ENCODE data around the gene SNHG17.
"Not testable (repeated sequence)": the region's sequence is repeated elsewhere in the genome, so short reads cannot be mapped to it uniquely, and the experiment has no call there.

Gene SNHG17

GRCh38 chr20:38402816-38403215 lies 32.3 kb downstream of the SNHG17 start:
- H3K9me3 ChIP-seq (ENCODE audit: control insufficient read depth, low read length): no peaks in the 10 kb centered on the region
- WGBS, 2 experiments: 95 to 96% methylated on average over 8 of the region's 8 CpGs
- H3K4me1 ChIP-seq (ENCODE audit: control insufficient read depth, insufficient read depth, low read length): no peaks in the 10 kb centered on the region
- no peaks in the 10 kb centered on the region for H3K36me3 ChIP-seq (ENCODE audit: control insufficient read depth, insufficient read depth, low read length)
- H3K4me3 ChIP-seq (ENCODE audit: insufficient read depth, low read depth, low read length): no peak overlapping the region
- no peaks in the 10 kb centered on the region for H3K27me3 ChIP-seq (ENCODE audit: control insufficient read depth, insufficient read depth, low read length, poor library complexity, severe bottlenecking)
- no peak overlapping the region for H3K27ac ChIP-seq (ENCODE audit: insufficient read depth, low read depth, low read length, poor library complexity, severe bottlenecking)

- H3K4me1 ChIP-seq (ENCODE audit: control insufficient read depth, insufficient read depth, low read length): no peaks in the 10 kb centered on the region
- H3K36me3 ChIP-seq (ENCODE audit: control insufficient read depth, insufficient read depth, low read length): no peaks in the 10 kb centered on the region
- WGBS, 2 experiments: 94% methylated on average over 5 of the region's 5 CpGs
Measured at GRCh38 chr20:38402089-38402488, 33.0 kb downstream of the SNHG17 start.

GRCh38 chr20:38395751-38396395 lies 39.3 kb downstream of the SNHG17 start:
- H3K27ac ChIP-seq (ENCODE audit: insufficient read depth, low read depth, low read length, poor library complexity, severe bottlenecking); H3K27me3 ChIP-seq (ENCODE audit: control insufficient read depth, insufficient read depth, low read length, poor library complexity, severe bottlenecking); H3K4me3 ChIP-seq (ENCODE audit: insufficient read depth, low read depth, low read length); H3K36me3 ChIP-seq (ENCODE audit: control insufficient read depth, insufficient read depth, low read length); H3K4me1 ChIP-seq (ENCODE audit: control insufficient read depth, insufficient read depth, low read length); H3K9me3 ChIP-seq (ENCODE audit: control insufficient read depth, low read length): not testable (repeated sequence)
- 93% methylated on average over 2 of the region's 2 CpGs for WGBS, 2 experiments

More at GRCh38 chr20:38402089-38402488, 33.0 kb downstream of the SNHG17 start:
- Histone ChIP-seq H3K9me3 (ENCODE audit: control insufficient read depth, low read length) (no peaks in the 10 kb centered on the region), H3K27me3 (ENCODE audit: control insufficient read depth, insufficient read depth, low read length, poor library complexity, severe bottlenecking) (no peaks in the 10 kb centered on the region), H3K4me3 (ENCODE audit: insufficient read depth, low read depth, low read length) (no peak overlapping the region), H3K27ac (ENCODE audit: insufficient read depth, low read depth, low read length, poor library complexity, severe bottlenecking) (no peak overlapping the region)

- Histone ChIP-seq H3K36me3 (ENCODE audit: control insufficient read depth, insufficient read depth, low read length) (no peaks in the 10 kb centered on the region), H3K4me3 (ENCODE audit: insufficient read depth, low read depth, low read length) (no peak overlapping the region), H3K9me3 (ENCODE audit: control insufficient read depth, low read length) (no peaks in the 10 kb centered on the region), H3K4me1 (ENCODE audit: control insufficient read depth, insufficient read depth, low read length) (no peaks in the 10 kb centered on the region), H3K27me3 (ENCODE audit: control insufficient read depth, insufficient read depth, low read length, poor library complexity, severe bottlenecking) (no peaks in the 10 kb centered on the region), H3K27ac (ENCODE audit: insufficient read depth, low read depth, low read length, poor library complexity, severe bottlenecking) (no peak overlapping the region)
- 89 to 97% methylated on average over 2 of the region's 2 CpGs for WGBS, 2 experiments
Measured at GRCh38 chr20:38395165-38395564, 40.0 kb downstream of the SNHG17 start.

GRCh38 chr20:38393259-38393658 lies 41.9 kb downstream of the SNHG17 start:
- H3K9me3 ChIP-seq (ENCODE audit: control insufficient read depth, low read length): no peaks in the 10 kb centered on the region
- H3K36me3 ChIP-seq (ENCODE audit: control insufficient read depth, insufficient read depth, low read length): no peaks in the 10 kb centered on the region
- H3K27me3 ChIP-seq (ENCODE audit: control insufficient read depth, insufficient read depth, low read length, poor library complexity, severe bottlenecking): no peaks in the 10 kb centered on the region
- no peak overlapping the region for H3K27ac ChIP-seq (ENCODE audit: insufficient read depth, low read depth, low read length, poor library complexity, severe bottlenecking)
- no peaks in the 10 kb centered on the region for H3K4me1 ChIP-seq (ENCODE audit: control insufficient read depth, insufficient read depth, low read length)
- no peak overlapping the region for H3K4me3 ChIP-seq (ENCODE audit: insufficient read depth, low read depth, low read length)
- 90 to 95% methylated on average over 5 of the region's 5 CpGs for WGBS, 2 experiments

GRCh38 chr20:38392356-38392755 lies 42.8 kb downstream of the SNHG17 start:
- 89 to 92% methylated on average over 2 of the region's 3 CpGs for WGBS, 2 experiments

GRCh38 chr20:38387953-38388352 lies 47.2 kb downstream of the SNHG17 start:
- no peaks in the 10 kb centered on the region for H3K27me3 ChIP-seq (ENCODE audit: control insufficient read depth, insufficient read depth, low read length, poor library complexity, severe bottlenecking)
- H3K4me1 ChIP-seq (ENCODE audit: control insufficient read depth, insufficient read depth, low read length): no peaks in the 10 kb centered on the region
- 80 to 85% methylated on average over 4 of the region's 4 CpGs for WGBS, 2 experiments
- H3K27ac ChIP-seq (ENCODE audit: insufficient read depth, low read depth, low read length, poor library complexity, severe bottlenecking): no peak overlapping the region
- H3K36me3 ChIP-seq (ENCODE audit: control insufficient read depth, insufficient read depth, low read length): no peaks in the 10 kb centered on the region
- H3K4me3 ChIP-seq (ENCODE audit: insufficient read depth, low read depth, low read length): no peak overlapping the region
- H3K9me3 ChIP-seq (ENCODE audit: control insufficient read depth, low read length): no peaks in the 10 kb centered on the region

More at GRCh38 chr20:38392356-38392755, 42.8 kb downstream of the SNHG17 start:
- H3K36me3 ChIP-seq (ENCODE audit: control insufficient read depth, insufficient read depth, low read length): no peaks in the 10 kb centered on the region
- H3K9me3 ChIP-seq (ENCODE audit: control insufficient read depth, low read length): no peaks in the 10 kb centered on the region
- H3K4me1 ChIP-seq (ENCODE audit: control insufficient read depth, insufficient read depth, low read length): no peaks in the 10 kb centered on the region
- H3K27ac ChIP-seq (ENCODE audit: insufficient read depth, low read depth, low read length, poor library complexity, severe bottlenecking): no peak overlapping the region
- H3K27me3 ChIP-seq (ENCODE audit: control insufficient read depth, insufficient read depth, low read length, poor library complexity, severe bottlenecking): no peaks in the 10 kb centered on the region
- H3K4me3 ChIP-seq (ENCODE audit: insufficient read depth, low read depth, low read length): no peak overlapping the region

- no peak overlapping the region for H3K27ac ChIP-seq (ENCODE audit: insufficient read depth, low read depth, low read length, poor library complexity, severe bottlenecking)
- H3K4me1 ChIP-seq (ENCODE audit: control insufficient read depth, insufficient read depth, low read length): no peaks in the 10 kb centered on the region
- WGBS, 2 experiments: 84 to 88% methylated on average over 2 of the region's 2 CpGs
- no peak overlapping the region for H3K4me3 ChIP-seq (ENCODE audit: insufficient read depth, low read depth, low read length)
- H3K9me3 ChIP-seq (ENCODE audit: control insufficient read depth, low read length): no peaks in the 10 kb centered on the region
- H3K27me3 ChIP-seq (ENCODE audit: control insufficient read depth, insufficient read depth, low read length, poor library complexity, severe bottlenecking): no peaks in the 10 kb centered on the region
- H3K36me3 ChIP-seq (ENCODE audit: control insufficient read depth, insufficient read depth, low read length): no peaks in the 10 kb centered on the region
Measured at GRCh38 chr20:38386851-38387250, 48.3 kb downstream of the SNHG17 start.

- H3K27ac ChIP-seq (ENCODE audit: insufficient read depth, low read depth, low read length, poor library complexity, severe bottlenecking): no peak overlapping the region
- WGBS, 2 experiments: 90 to 94% methylated on average over 8 of the region's 8 CpGs
- no peak overlapping the region for H3K4me3 ChIP-seq (ENCODE audit: insufficient read depth, low read depth, low read length)
- no peaks in the 10 kb centered on the region for H3K4me1 ChIP-seq (ENCODE audit: control insufficient read depth, insufficient read depth, low read length)
- no peaks in the 10 kb centered on the region for H3K36me3 ChIP-seq (ENCODE audit: control insufficient read depth, insufficient read depth, low read length)
- H3K27me3 ChIP-seq (ENCODE audit: control insufficient read depth, insufficient read depth, low read length, poor library complexity, severe bottlenecking): no peaks in the 10 kb centered on the region
- no peaks in the 10 kb centered on the region for H3K9me3 ChIP-seq (ENCODE audit: control insufficient read depth, low read length)
Measured at GRCh38 chr20:38386004-38386403, 49.1 kb downstream of the SNHG17 start.

GRCh38 chr20:38383147-38383546 lies 52.0 kb downstream of the SNHG17 start:
- no peak overlapping the region for H3K4me3 ChIP-seq (ENCODE audit: insufficient read depth, low read depth, low read length)
- H3K27ac ChIP-seq (ENCODE audit: insufficient read depth, low read depth, low read length, poor library complexity, severe bottlenecking): no peak overlapping the region
- no peaks in the 10 kb centered on the region for H3K36me3 ChIP-seq (ENCODE audit: control insufficient read depth, insufficient read depth, low read length)
- WGBS, 2 experiments: 67 to 72% methylated on average over 4 of the region's 4 CpGs
- no peaks in the 10 kb centered on the region for H3K9me3 ChIP-seq (ENCODE audit: control insufficient read depth, low read length)
- no peaks in the 10 kb centered on the region for H3K4me1 ChIP-seq (ENCODE audit: control insufficient read depth, insufficient read depth, low read length)
- no peaks in the 10 kb centered on the region for H3K27me3 ChIP-seq (ENCODE audit: control insufficient read depth, insufficient read depth, low read length, poor library complexity, severe bottlenecking)

GRCh38 chr20:38377838-38378237 lies 57.3 kb downstream of the SNHG17 start:
- H3K27ac ChIP-seq (ENCODE audit: insufficient read depth, low read depth, low read length, poor library complexity, severe bottlenecking); H3K27me3 ChIP-seq (ENCODE audit: control insufficient read depth, insufficient read depth, low read length, poor library complexity, severe bottlenecking); H3K9me3 ChIP-seq (ENCODE audit: control insufficient read depth, low read length); H3K4me1 ChIP-seq (ENCODE audit: control insufficient read depth, insufficient read depth, low read length); H3K4me3 ChIP-seq (ENCODE audit: insufficient read depth, low read depth, low read length); H3K36me3 ChIP-seq (ENCODE audit: control insufficient read depth, insufficient read depth, low read length): not testable (repeated sequence)
- 100% methylated on average over 1 of the region's 5 CpGs; no CpG with 5 or more reads in 1 of the 2 experiments for WGBS, 2 experiments

Measured in ectodermal cell (in vitro differentiated cells).